NCI-H2029 treated with DMSO at 0.1 percent for 48 hours (cell line): ENCODE data around the gene FYB1.

Experiments
- DNase-seq: peaks from one replicate; lab custom pipeline; 2025; lab: John Stamatoyannopoulos, UW

FYB1 gene

DNA sequence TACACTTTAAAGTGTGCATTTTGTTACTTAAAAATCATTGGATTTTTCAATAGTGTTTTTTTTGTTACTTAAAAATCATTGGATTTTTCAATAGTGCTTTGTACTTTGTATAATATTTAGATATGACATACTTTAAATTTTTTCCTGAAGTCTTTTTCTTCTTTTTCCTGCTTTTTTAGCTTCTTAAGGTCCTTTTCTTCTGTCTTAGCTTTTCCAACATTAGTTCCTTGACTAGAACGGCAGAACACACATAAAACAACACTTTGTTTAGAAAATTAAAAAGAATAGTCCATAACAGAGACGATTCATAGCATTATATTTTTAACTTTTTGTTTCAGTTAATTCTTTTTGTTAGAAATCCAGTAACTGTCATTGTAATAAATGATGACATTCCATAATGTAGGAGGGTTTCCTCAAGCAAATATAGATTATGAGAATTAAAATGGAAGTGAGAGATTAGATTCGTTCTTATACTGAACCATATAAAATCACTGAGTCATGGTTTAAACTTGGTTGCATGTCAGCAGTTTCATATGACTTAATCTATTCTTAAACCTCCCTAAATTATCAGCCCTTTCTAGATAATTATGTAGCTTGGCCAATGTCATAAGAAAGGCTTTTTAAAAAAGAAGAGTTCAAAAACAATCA lies 99.8 kb downstream of the FYB1 start:
- DNase-seq, result no peak

DNA sequence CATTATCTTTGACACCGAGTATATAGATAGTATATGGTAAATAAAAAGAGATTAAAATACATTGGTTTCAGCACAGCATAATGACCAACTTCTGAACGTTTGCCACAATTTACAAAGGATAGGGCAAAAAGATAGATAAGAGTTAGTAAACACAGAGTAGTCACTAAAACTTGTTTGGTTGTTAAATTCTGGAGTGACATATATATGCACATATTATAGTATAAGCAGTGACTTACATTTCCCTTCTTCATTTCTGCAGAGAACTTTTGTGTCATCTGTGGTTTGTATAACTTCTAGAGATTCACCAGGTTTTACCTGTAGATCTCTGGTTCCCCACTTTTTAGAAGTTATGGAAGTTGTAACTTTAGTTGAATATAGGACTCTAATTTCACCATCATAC lies 100.7 kb downstream of the FYB1 start:
- DNase-seq, result no peak

DNA sequence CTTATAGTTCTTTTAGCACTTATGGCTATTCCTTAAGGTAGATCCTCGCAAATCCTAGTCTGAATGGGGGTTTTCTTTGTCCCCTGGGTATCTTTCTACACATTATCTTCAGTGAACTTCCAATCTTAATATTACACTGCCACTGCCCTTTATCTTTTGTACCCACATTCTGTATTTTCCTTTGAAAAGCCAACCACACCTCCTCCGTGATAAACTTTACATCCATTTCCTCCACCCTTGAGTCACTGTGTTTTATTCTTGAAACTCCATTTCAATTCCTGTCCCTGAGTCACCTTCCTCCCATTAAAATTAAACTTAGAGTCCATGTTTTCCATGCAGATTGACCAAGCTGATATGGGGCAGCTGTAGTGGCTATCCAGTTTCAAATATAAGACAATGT lies 102.0 kb downstream of the FYB1 start:
- DNase-seq, result no peak

DNA sequence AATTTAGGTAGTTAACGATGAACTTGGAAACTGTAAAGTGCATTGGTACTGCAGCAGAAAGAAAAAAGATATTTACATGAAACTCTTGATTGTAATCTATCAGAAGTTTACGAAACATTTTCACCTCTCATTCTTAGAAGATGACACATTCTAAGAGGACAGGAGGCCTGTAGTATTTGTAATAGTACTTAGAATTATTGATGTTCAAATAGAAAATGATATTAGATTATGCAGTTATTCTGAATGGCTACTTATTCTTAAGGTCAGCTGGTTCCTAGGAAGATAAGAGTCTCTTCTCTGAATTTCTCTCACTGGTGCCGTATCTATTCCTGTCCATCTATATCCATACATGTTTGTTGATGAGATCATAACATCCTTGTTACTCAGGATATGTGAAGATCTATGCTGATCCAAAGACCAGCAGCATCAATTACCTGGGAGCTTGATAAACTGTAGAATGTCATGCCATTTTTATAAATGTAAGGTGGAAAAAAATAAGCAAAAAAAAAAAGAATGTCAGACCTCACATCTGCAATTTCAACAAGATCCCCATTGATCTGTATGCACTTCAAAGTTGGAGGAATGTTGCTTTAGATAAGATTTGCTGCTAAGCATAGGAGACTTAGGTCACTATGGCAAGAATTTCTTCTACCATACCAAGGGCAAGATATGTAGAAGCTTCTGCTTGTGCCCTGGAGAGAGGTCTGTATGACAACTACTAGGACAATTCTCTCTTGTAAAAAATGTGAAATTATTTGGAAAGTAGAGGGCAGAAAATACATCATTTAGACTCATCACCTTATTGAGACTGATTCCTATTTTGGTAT lies 102.8 kb downstream of the FYB1 start:
- no peak for DNase-seq

DNA sequence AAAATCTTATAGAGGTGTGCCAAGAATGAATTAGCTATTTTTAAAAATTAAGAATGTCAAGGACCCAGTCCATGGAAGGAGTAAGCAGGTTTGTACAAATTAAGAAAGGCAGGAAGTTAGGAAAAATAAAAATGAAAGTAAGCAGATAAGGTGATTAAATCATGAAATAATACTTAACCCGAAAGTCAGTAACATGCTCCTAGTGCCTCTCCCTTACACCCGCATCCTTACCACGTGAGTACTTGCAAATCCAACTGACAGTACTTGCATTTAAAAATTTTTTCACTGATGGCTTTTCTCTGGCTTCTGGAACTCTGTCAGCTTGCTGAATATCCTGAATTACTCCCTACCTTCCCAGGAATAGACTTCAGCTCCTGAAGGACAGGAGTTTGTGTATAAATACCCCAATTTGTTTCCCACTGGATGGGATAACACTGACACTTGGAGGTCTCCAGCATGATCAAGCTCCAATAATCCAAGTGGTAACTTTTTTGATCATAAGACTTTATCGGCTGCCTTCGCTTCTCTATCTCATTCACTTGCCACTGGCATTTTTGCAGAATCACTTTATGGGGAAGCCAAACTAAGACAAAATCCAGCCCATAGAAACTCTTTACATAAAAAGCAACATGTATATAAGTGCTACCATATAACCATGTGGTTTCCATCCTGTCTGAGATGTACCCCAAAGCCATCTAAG lies 103.6 kb downstream of the FYB1 start:
- DNase-seq, result no peak

DNA sequence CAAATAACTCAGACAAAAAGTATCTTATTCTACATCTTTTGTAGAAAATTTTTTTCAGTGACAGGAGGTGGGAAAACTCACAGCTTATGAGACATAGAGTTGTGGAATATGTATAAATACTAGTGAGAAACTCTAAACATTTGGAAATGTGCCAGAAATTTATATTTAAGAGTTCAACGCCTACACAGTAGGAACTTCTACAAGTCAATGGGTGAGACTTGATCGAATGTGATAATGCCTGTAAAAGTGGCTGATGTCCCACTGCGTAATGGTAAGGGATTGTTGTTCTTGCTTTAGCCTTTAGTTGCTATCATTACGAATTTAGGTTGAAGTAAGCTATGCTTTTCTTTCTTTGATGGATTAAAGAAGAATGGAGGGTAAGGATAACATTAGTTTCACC lies 105.2 kb downstream of the FYB1 start:
- no peak for DNase-seq

DNA sequence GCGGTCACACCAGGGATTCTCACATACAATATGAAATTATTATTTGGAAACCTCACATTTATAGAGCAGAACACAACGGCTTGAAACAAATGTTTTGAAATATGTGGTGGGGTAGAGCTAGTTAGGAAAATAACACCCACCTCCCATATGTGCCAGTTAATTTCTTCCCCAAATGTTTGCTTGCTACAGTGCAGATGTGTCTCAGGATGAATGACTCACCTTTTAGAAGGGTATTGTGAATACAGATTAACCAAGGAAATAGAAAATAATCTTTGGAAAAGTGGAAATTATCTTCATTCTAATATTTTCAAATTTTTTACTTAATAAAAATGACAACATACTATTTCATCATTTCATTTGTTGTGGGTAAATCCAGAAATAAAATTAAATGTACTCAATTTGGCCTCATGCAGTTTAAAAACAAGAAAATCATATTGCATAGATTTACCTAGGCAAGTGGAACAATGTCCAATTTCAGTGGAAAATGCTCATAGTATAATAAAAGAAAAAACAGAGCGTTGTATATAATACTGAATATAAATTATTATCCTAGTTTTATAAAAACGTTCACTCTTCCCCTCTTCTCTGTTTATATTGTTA lies 105.9 kb downstream of the FYB1 start:
- no peak for DNase-seq

DNA sequence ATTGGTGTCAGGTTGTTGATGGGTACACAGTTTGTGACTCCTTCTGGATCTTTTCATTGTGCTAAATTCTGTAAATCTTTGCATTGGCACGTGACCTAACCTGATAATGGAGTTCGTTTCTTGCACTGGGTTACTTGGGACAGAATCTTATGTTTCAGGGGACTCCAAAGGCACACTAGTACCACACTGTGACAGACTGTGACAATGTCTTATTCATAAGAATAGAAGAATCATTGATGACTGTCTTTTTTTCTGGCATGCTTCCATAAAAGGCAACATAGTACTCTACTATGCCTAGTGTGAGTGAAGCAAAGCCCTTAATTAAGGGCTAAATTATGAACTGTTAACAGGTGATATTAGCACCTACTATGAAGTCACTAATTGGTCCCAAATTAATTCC lies 109.8 kb downstream of the FYB1 start:
- no peak for DNase-seq

DNA sequence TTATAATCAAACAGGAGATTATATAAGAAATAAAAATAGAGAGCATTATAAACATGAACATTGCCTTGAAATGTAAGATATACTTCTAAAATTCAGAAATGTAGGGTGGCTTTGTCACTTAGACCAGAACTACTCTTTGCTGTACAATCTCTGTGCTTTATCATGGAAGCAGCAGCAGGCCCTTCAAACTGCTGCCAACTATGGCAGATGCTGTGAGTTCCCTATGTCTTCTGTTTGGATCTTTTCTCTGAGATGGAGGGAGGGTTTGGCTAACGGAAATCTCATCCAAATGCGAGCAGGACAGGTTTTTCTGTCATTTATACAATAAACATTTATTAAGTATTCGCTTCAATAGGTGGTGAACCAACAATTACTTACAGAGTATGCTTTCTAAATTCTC lies 110.4 kb downstream of the FYB1 start:
- no peak for DNase-seq

DNA sequence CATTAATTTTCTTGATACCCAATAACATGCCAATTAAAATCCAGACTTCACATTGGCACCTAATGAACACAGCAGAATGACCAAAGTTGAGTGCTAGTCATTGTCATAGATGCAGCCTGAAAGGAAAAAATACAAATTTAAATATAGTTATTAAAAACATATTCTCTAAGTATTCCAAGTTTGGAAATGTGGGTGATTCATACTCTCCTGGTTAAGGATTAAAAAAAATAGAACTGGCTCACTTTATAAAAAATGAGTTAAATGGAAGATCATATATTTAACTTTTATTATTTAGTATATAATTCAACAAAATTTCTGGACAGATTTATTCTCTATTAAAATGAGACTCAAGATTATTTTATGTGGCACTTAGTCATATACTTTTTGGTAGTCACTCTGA lies 112.0 kb downstream of the FYB1 start:
- no peak for DNase-seq

DNA sequence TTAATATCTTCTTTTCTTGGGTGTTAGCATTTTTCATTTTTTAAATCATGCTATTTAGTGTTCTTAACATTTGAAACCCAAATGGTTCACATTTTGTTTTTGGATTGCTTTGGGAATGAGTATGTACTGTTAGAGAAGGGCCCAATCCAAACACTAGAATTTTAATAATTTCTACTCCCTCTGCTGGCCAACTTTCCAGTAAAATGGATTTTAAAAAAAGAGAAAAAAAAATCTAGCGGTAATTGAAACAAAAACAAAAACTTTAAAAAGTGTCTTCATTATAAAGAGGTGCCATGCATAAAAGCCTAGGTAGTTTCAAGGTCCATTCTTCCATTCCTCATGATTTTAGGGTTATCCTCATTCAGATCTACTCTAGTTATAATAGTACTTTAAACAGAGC lies 113.0 kb downstream of the FYB1 start:
- no peak for DNase-seq

DNA sequence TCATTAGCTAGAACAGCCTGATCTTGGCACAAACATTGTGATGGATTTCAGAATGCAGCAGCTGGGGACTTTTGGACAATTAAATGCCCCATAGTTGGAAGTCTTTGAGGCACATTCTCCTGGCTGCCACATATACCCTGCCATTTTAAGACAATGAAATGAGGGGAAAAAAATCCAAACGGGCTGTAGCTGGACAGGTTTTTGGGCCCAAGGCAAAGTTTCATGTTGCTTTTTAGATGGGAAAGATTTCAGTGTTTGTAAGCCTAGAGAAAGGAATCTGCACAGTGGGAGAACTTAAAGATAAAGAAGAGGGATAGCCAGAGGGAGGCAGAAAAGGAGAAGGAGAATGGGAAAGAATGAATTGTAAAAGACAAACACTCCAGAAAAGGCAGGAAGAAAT lies 115.1 kb downstream of the FYB1 start:
- no peak for DNase-seq

DNA sequence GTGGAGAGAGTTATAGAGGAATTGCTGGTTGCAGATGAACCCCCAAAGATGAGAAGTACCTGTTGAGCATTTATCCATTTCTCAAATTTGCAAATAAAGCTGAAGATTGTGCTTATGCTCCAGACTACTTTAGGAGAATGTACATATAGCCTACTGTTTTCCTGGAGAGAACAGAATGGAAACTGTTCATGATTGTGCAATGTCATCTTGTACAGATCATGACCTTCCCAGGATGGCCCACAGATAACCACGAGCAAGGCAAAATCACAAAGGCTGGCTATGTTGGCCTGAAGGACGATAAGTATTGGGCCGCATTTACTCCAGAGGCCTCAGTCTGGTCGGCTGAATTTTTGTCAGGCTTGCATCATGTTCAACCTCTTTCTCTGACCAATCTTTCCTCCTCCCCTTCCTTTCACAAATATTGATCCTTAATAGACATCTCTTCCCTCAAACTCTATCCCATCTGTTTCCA lies 116.6 kb downstream of the FYB1 start:
- DNase-seq, result no peak

DNA sequence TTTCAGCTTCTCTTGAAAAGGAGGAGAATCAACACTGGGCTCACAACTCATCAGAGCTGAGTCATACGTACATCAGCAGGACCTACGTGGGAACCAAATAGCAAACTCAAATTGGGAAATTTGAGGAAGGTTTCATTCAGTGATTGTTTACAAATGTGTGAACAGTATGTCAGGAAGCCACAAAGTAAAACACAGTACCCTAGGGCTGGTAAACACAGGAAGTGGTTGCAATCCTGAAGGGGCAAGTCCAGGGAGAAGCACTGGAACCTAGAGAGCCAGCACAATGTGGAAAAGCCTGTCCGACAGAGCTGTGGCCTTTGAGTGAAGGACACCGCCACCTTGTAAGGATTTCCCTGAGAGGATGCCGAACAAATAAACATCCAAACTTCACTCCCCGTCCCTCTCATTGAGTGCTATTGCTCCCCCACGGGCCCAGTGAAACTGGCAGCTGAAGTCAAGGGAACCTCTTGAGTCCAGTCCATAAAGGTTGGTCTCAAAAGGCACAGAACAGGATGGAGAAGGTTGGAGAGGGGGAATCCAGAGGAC lies 118.4 kb downstream of the FYB1 start:
- DNase-seq, result no peak

DNA sequence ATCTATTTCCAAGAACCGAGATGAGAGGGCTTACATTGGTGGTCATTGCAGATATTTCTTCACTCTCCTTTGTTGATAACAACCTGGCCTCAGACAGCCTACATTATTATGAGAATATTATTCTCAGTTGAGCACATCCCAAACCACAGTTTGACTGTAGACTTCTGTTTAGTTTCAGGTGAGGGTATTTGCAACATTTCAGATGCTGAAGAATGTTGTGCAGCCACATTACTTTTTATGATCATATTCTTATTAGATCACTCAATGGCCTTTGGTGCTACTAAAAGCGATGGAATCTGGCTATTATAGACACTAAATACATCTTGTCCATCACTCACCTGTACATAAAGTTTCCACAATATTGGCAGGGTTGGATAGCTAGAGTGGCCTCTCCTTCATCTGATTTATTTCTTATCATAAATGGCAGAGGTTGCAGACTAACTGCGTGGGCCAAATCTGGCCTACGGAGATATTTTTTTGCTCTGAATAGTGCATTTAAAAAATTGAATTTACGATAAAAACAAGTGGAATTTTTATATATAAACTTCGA lies 119.0 kb downstream of the FYB1 start:
- no peak for DNase-seq

DNA sequence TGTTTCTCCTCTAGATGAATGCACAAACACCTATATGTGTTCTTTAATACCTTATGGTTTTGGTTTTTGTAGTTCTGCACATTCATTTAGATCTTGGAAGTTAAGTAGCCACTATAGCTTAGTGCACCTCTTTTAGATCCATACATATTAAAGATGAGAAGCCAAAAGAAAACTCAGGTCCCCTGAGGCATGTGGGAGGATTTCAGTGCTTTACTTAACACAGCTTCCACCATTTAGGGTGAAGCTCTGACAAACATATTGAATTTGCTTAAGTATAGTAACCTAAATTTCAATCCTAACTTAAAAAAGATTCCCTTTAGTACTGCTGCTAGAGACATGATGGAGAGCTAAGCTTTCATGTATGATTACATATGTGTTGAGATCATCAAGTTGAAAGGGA lies 119.5 kb downstream of the FYB1 start:
- no peak for DNase-seq

DNA sequence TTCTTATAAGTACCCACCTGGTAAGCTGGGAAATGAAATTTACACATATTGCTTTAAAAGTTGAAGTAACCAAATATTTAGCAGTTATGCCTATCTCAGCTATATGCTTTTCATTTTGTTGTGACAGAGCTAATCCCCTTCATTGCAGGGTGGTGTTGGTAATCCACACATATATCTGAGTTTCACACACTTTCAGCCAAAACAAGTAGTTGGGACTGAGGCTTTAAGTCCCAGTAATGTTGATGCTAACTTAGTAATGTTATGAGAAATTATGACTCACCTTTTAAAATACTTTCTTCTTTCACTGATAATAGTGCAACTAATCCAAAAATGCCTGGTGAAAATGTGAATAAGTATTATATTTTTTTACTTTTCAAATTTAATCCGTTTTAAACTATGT lies 126.0 kb downstream of the FYB1 start:
- DNase-seq, result no peak

DNA sequence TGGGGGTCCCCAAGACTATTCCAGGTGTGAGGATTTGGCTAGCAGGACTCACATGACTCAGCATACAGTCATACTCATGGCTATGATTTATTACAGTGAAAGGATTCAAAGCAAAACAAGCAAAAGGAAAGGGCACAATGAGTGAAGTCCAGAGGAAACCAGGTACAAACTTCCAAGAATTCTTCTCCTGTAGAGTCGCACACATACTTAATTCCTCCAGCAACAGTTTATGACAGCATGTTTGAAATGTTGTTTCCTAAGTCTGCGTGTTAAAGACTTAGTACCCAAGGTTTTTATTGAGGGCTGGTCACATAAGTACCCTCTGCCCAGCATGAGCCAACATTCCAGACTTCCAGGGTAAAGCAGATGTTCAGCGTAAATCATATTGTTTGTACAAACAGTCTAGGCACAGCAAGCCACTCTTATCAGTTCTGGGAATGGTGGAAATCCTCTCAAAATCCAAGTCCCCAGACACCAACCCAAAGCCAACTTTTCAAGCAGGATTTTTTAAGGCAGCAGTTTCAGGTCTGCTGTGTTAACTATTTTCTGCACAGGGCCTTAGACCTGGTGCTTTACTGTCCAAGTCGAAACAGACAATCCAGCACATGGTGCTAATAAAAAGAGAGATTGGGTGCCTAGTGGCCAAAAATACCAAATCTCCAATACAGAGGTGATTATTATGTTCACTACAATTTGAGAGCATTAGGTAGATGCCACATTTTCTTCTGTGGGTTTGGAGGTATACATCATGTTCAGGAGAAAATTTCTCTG lies 126.6 kb downstream of the FYB1 start:
- DNase-seq, result no peak

DNA sequence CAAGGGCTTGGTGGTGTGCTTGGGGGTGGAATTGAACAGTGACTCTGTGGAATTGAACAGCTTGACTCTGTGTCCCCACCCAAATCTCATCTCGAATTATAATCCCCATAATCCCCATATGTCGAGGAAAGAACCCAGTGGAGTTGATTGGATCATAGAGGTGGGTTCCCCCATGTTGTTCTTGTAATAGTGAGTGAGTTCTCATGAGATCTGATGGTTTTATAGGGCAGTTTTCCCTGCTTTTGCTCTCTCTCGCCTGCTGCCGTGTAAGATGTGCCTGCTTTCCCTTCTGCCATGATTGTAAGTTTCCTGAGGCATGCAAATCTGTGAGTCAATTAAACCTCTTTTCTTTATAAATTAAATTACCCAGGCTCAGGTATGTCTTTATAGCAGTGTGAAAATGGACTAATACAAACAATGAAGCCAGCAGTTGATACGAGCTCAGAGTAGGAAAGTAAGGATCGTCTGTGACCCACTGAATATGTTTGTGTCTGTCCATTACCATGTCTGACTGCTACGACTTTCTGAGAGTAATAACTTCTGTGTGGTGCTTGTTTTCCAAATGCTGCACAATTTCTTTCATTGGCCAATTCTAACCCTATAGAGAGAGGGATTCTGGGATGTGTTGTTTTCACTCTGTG lies 127.3 kb downstream of the FYB1 start:
- no peak for DNase-seq

DNA sequence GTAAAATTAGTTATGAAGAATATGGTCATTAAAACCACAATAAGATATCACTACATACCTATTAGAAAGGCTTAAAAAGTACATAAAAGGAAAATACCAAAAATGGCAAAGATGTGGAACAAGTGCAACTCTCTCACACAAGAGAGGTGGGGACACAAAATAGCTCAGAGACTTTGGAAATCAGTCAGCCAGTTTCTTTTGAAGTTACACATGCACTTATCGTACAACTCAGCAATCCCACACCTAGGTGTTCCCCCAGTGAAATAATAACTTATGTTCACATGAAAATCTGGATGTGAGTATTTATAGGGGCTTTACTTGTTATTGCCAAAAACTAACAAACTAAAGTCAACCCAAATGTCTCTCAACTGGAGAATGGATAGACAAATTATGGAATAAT lies 135.4 kb downstream of the FYB1 start:
- no peak for DNase-seq

DNA sequence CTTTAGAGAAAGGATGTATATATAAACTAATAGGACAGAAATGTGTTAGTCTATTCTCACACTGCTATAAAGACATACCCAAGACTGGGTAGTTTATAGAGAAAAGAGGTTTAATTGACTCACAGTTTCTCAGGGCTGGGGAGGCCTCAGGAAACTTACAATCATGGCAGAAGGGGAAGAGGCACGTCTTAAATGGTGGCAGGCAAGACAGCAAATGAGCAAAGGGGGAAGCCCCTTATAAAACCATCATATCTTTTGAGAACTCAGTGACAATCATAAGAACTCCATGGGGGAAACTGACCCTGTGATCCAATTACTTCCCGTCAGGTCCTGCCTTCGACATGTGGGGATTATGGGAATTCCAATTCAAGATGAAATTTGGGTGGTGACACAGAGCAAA lies 136.4 kb downstream of the FYB1 start:
- DNase-seq, result no peak
